Measurements from ENCODE around the gene IRAG1.

The IRAG1 gene

GRCh38 chr11:10715571-10715970 lies 22.0 kb upstream of the IRAG1 start:
- TF ChIP-seq ZBTB7A (IDR thresholded peaks at IDR 0.05; ENCODE audit: low read depth) (no peak), REST (IDR thresholded peaks at IDR 0.05; ENCODE audit: low read depth) (no peak), RAD21 (IDR thresholded peaks at IDR 0.05; ENCODE audit: low read depth) (no peak), FOXM1 (IDR thresholded peaks at IDR 0.05; ENCODE audit: borderline replicate concordance, low read depth) (no peak), CREB1 (IDR thresholded peaks at IDR 0.05; ENCODE audit: low read depth) (no peak), CEBPB (IDR thresholded peaks at IDR 0.05) (no peak), USF1 (IDR thresholded peaks at IDR 0.05) (no peak), EP300 (IDR thresholded peaks at IDR 0.05; ENCODE audit: borderline replicate concordance) (no peak), TAF1 (IDR thresholded peaks at IDR 0.05; ENCODE audit: low read depth) (no peak), YY1 (IDR thresholded peaks at IDR 0.05; ENCODE audit: low read depth) (no peak), TCF12 (IDR thresholded peaks at IDR 0.05; ENCODE audit: low read depth) (no peak), MAX (IDR thresholded peaks at IDR 0.05) (no peak), TEAD4 (IDR thresholded peaks at IDR 0.05) (no peak), EGR1 (IDR thresholded peaks at IDR 0.05) (no peak), NFIC (IDR thresholded peaks at IDR 0.05) (no peak)

- TF ChIP-seq EGR1 (IDR thresholded peaks at IDR 0.05) (no peak), TAF1 (IDR thresholded peaks at IDR 0.05; ENCODE audit: low read depth) (no peak), USF1 (IDR thresholded peaks at IDR 0.05) (no peak), TEAD4 (IDR thresholded peaks at IDR 0.05) (no peak), MAX (IDR thresholded peaks at IDR 0.05) (no peak), YY1 (IDR thresholded peaks at IDR 0.05; ENCODE audit: low read depth) (no peak), FOXM1 (IDR thresholded peaks at IDR 0.05; ENCODE audit: borderline replicate concordance, low read depth) (no peak), EP300 (IDR thresholded peaks at IDR 0.05; ENCODE audit: borderline replicate concordance) (no peak), CEBPB (IDR thresholded peaks at IDR 0.05) (no peak), RAD21 (IDR thresholded peaks at IDR 0.05; ENCODE audit: low read depth) (no peak), TCF12 (IDR thresholded peaks at IDR 0.05; ENCODE audit: low read depth) (no peak), REST (IDR thresholded peaks at IDR 0.05; ENCODE audit: low read depth) (no peak), CREB1 (IDR thresholded peaks at IDR 0.05; ENCODE audit: low read depth) (no peak), NFIC (IDR thresholded peaks at IDR 0.05) (no peak), ZBTB7A (IDR thresholded peaks at IDR 0.05; ENCODE audit: low read depth) (no peak)
Measured at GRCh38 chr11:10709299-10710086, 15.9 kb upstream of the IRAG1 start.

GRCh38 chr11:10708131-10708530 lies 14.6 kb upstream of the IRAG1 start:
- no peak for TF ChIP-seq CEBPB (IDR thresholded peaks at IDR 0.05)
- no peak for TF ChIP-seq YY1 (IDR thresholded peaks at IDR 0.05; ENCODE audit: low read depth)
- no peak for TF ChIP-seq ZBTB7A (IDR thresholded peaks at IDR 0.05; ENCODE audit: low read depth)
- no peak for TF ChIP-seq NFIC (IDR thresholded peaks at IDR 0.05)
- TF ChIP-seq FOXM1 (IDR thresholded peaks at IDR 0.05; ENCODE audit: borderline replicate concordance, low read depth) = no peak
- TF ChIP-seq RAD21 (IDR thresholded peaks at IDR 0.05; ENCODE audit: low read depth) = no peak
- no peak for TF ChIP-seq EGR1 (IDR thresholded peaks at IDR 0.05)
- TF ChIP-seq CREB1 (IDR thresholded peaks at IDR 0.05; ENCODE audit: low read depth) = no peak
- no peak for TF ChIP-seq USF1 (IDR thresholded peaks at IDR 0.05)
- TF ChIP-seq TAF1 (IDR thresholded peaks at IDR 0.05; ENCODE audit: low read depth) = no peak
- no peak for TF ChIP-seq EP300 (IDR thresholded peaks at IDR 0.05; ENCODE audit: borderline replicate concordance)
- no peak for TF ChIP-seq TEAD4 (IDR thresholded peaks at IDR 0.05)
- TF ChIP-seq TCF12 (IDR thresholded peaks at IDR 0.05; ENCODE audit: low read depth) = no peak
- no peak for TF ChIP-seq MAX (IDR thresholded peaks at IDR 0.05)
- no peak for TF ChIP-seq REST (IDR thresholded peaks at IDR 0.05; ENCODE audit: low read depth)
